Mucosa of descending colon (tissue), 3 donors: Measurements from ENCODE around the gene IL1RL2. TPM values are rescaled to one million over a fixed set of nuclear protein-coding genes. Genes with fewer than 3 reads are reported as not detected.

Experiments used
- ATAC-seq: fragments of 200-7000 bp; cut with Tn5 transposase; one replicate; pipeline ENCODE4 v1.9.1; 2020; ENCODE audit warnings: mild to moderate bottlenecking, moderate library complexity
- DNase-seq, 3 donors: peaks; one replicate each; pipeline ENCODE4 v3.0.0-alpha.2; 2020
- H3K36me3 ChIP-seq: fragments of 200-600 bp; one replicate; pipeline ENCODE4 v1.8.0; 2021; ENCODE audit warnings: low read depth, mild to moderate bottlenecking
- H3K4me1 ChIP-seq: fragments of 200-600 bp; one replicate; pipeline ENCODE4 v1.8.0; 2021; ENCODE audit warnings: low read depth, mild to moderate bottlenecking
- H3K4me3 ChIP-seq: fragments of 200-600 bp; one replicate; pipeline ENCODE4 v1.8.0; 2021; ENCODE audit warnings: mild to moderate bottlenecking
- H3K9me3 ChIP-seq: fragments of 200-600 bp; one replicate; pipeline ENCODE4 v1.8.0; 2021; ENCODE audit warnings: mild to moderate bottlenecking
- intact Hi-C, 2 donors: fragments of 100-400 bp; cut with DNase I in 1 of 2; cut with micrococcal nuclease in 1 of 2; formaldehyde crosslinking; loops; one replicate each; pipeline versions ENCODE4 v1.11.0 to v1.11.1; 2022; cut with DNase I, micrococcal nuclease
- total RNA-seq, 3 donors: library from RNA; stranded (reverse); fragmentation: NEBNext Ultra II Directional in 2 of 3; extraction: Animal tissue kit (Norgen Biotek cat#: 25700) in 2 of 3; gene quantifications; one replicate each; pipeline versions ENCODE4 v1.2.1 to v1.2.4, GENCODE V29; 2021 to 2023
- TF ChIP-seq, protein P1 (sequence below): fragments of 200-600 bp; IDR thresholded peaks from one replicate; pipeline ENCODE4 v1.8.0; 2022; ENCODE audit warnings: antibody characterized with exemption, mild to moderate bottlenecking
- donor health status: DM: no; HTN: no; CAD: no; lungs with moderate emphysema.
- donor health status: DM: no; HTN: no; CAD: no.
- donor health status: DM: no; HTN: yes; CAD: no.

The IL1RL2 gene
- total RNA-seq, 3 donors from 2014 or later = 1.5 to 1.7 (median 1.5) TPM

DNA sequence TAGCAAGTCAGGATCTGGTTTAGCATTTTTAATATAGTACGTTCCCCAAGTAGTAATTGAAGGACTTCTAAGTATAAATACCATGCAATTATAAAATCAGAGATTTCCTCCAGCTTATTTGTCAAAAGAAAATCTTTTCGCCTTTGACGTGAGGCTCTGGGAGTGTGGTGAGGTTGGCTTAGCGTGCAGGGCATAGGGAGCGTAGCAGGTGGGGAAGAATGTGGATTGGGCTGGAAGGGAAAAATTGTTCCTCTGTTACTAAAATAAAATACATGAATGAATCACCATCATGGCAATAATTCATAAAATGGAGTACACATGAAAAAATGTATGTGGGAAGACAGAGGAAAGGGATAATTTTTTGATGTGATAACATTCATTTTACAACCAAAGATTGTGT is 5.4 kb upstream of the IL1RL2 start:
- no peaks in the 10 kb centered on the region for H3K9me3 ChIP-seq
- intact Hi-C loops = loop anchor here in 1 of 2 donors (10.0 kb wide), 1 partner anchor 63 kb away; no protein-coding TSS in a partner anchor
- TF ChIP-seq, protein P1, sequence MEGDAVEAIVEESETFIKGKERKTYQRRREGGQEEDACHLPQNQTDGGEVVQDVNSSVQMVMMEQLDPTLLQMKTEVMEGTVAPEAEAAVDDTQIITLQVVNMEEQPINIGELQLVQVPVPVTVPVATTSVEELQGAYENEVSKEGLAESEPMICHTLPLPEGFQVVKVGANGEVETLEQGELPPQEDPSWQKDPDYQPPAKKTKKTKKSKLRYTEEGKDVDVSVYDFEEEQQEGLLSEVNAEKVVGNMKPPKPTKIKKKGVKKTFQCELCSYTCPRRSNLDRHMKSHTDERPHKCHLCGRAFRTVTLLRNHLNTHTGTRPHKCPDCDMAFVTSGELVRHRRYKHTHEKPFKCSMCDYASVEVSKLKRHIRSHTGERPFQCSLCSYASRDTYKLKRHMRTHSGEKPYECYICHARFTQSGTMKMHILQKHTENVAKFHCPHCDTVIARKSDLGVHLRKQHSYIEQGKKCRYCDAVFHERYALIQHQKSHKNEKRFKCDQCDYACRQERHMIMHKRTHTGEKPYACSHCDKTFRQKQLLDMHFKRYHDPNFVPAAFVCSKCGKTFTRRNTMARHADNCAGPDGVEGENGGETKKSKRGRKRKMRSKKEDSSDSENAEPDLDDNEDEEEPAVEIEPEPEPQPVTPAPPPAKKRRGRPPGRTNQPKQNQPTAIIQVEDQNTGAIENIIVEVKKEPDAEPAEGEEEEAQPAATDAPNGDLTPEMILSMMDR = no peak
- H3K4me1 ChIP-seq = no peaks in the 10 kb centered on the region
- no peak overlapping the region for H3K4me3 ChIP-seq
- no peak for ATAC-seq
- no peak for DNase-seq
- no peaks in the 10 kb centered on the region for H3K36me3 ChIP-seq

DNA sequence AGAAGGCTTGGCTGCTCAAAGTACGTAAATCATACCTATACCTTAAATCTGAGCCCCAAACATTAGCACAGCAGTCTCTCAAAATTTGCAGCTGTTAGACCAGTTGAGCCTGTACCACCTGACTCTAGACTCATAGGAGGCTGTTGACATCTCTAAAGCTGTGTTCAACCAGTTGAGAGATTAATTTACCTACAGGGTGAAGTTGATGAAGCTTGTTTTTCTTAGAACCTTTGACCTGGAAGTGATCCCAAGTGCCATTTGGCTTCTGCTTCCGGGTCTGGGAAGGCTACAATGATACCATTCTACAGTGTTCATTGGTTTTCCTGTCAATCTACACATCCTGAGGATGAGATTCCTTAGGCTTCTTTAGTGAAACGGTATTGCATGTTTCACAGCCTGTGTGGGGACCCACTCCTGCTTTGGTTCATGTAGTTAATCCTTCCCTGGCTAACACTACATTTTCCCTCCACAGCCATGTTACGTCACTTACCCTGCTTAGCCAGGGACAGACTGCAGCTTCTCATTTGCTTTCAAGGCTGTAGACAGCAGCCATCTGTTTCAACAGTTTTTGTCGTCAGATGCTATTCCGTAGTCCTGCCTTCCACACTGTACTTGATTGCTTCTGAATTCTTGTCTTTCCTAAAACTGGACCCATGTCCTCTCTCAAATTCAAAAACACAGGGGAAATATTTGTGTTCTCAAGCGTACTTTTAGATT is 4.7 kb upstream of the IL1RL2 start:
- peak in 1 of 3 donors; percentile 18 for DNase-seq
- H3K4me1 ChIP-seq = peaks cover 3% of the 10 kb centered on the region
- intact Hi-C loops = loop anchor here in 1 of 2 donors (10.0 kb wide), 1 partner anchor 63 kb away; no protein-coding TSS in a partner anchor
- H3K4me3 ChIP-seq = no peak overlapping the region
- ATAC-seq = no peak
- H3K36me3 ChIP-seq = no peaks in the 10 kb centered on the region
- no peaks in the 10 kb centered on the region for H3K9me3 ChIP-seq
- TF ChIP-seq, protein P1 = no peak

DNA sequence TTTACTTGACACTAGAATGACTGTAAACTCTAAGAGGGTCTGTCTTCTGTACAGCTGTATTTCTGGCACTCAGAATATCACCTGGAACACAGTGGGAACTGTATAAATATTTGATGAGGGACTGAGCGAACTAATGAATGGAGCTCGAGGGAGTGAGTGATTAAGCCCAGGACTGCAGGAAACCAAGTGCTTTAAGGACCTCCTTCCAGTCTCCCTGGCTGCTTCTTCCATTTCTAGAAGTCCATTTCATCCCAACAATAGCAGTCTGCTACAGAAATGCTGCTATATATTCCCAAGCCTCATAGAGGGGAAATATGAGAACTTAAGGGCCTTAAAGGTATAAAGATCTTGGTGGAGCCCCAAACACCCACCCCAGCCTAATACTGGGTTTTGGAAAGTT is 2.8 kb upstream of the IL1RL2 start:
- Histone ChIP-seq H3K4me3 (no peak overlapping the region), H3K36me3 (no peaks in the 10 kb centered on the region), H3K4me1 (peaks cover 6% of the 10 kb centered on the region), H3K9me3 (no peaks in the 10 kb centered on the region)
- ATAC-seq = no peak
- intact Hi-C loops = loop anchor here in 1 of 2 donors (10.0 kb wide), 1 partner anchor 61 kb away; no protein-coding TSS in a partner anchor
- TF ChIP-seq, protein P1 = no peak
- DNase-seq = no peak

GRCh38 chr2:102184568-102184967 is 2.3 kb upstream of the IL1RL2 start:
- no peak overlapping the region for H3K4me3 ChIP-seq
- intact Hi-C loops = loop anchor here in 1 of 2 donors (10.0 kb wide), 1 partner anchor 60 kb away; no protein-coding TSS in a partner anchor
- no peaks in the 10 kb centered on the region for H3K9me3 ChIP-seq
- peaks cover 6% of the 10 kb centered on the region for H3K4me1 ChIP-seq
- no peaks in the 10 kb centered on the region for H3K36me3 ChIP-seq
- ATAC-seq (no peak), DNase-seq (no peak)
- TF ChIP-seq, protein P1 = no peak

DNA sequence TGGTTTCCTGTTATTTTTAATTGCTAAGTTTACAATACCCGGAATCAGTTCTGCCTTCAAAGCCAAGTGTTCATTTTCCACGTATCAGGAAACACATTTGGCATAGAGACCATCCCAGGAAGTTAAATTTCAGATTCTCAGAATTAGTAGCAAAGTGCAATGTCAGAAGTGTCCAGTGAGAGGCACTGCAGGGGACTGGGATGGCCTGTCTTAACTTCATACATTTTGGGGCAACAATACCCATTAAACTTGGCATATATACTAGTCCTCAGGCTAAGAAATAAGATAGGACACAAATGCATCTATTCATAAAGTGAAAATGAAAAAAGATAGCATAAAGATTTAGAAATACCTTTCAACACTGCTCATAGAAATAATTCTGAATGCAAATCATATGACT is 1.5 kb upstream of the IL1RL2 start:
- H3K4me3 ChIP-seq = no peak overlapping the region
- H3K4me1 ChIP-seq = peaks cover 6% of the 10 kb centered on the region
- peak in 1 of 3 donors; percentile 34 for DNase-seq
- no peaks in the 10 kb centered on the region for H3K36me3 ChIP-seq
- intact Hi-C loops = loop anchor here in 1 of 2 donors (10.0 kb wide), 1 partner anchor 59 kb away; no protein-coding TSS in a partner anchor
- ATAC-seq = no peak
- TF ChIP-seq, protein P1 = peak; percentile 32
- H3K9me3 ChIP-seq = no peaks in the 10 kb centered on the region
